GM23338 (cell line): ENCODE data around the gene UPK2.

Experiments
- CREB1 ChIP-seq: fragments of 250-450 bp; sonication (Bioruptor Pico); IDR thresholded peaks from 2 replicates; pipeline ENCODE4 v1.5.0; 2020; ENCODE audit warnings: low read depth, mild to moderate bottlenecking, moderate library complexity
- ETS1 ChIP-seq: IDR thresholded peaks from 2 replicates; pipeline ENCODE4 v1.6.1; 2016; ENCODE audit warnings: antibody characterized with exemption
- EZH2 ChIP-seq: fragments of 200-600 bp; sonication (generic); IDR thresholded peaks from one replicate; pipeline ENCODE4 v1.8.0; 2017; ENCODE audit warnings: antibody characterized with exemption, mild to moderate bottlenecking, low read depth; ENCODE audit not compliant: unreplicated experiment
- EZH2phosphoT487 ChIP-seq: fragments of 200-600 bp; sonication (generic); IDR thresholded peaks from one replicate; pipeline ENCODE4 v1.8.1; 2018; ENCODE audit warnings: antibody characterized with exemption; ENCODE audit not compliant: unreplicated experiment
- JUNB ChIP-seq: IDR thresholded peaks from one replicate; pipeline ENCODE4 v1.6.1; 2016; ENCODE audit warnings: antibody characterized with exemption; ENCODE audit not compliant: unreplicated experiment
- NANOG ChIP-seq: IDR thresholded peaks from 2 replicates; pipeline ENCODE4 v1.6.1; 2016; ENCODE audit warnings: antibody characterized with exemption, borderline replicate concordance
- POLR2AphosphoS5 ChIP-seq: IDR thresholded peaks from 2 replicates; pipeline ENCODE4 v1.6.1; 2016; ENCODE audit warnings: antibody characterized with exemption, low read depth
- REST ChIP-seq: IDR thresholded peaks from one replicate; pipeline ENCODE4 v1.6.1; 2018; ENCODE audit warnings: antibody characterized with exemption; ENCODE audit not compliant: unreplicated experiment
- STAT1 ChIP-seq: IDR thresholded peaks from one replicate; pipeline ENCODE4 v1.6.1; 2016; ENCODE audit warnings: antibody characterized with exemption; ENCODE audit not compliant: unreplicated experiment
- ZNF114 ChIP-seq: fragments of 250-450 bp; sonication (Bioruptor Pico); IDR thresholded peaks from 2 replicates; pipeline ENCODE4 v1.5.0; 2020; ENCODE audit warnings: mild to moderate bottlenecking, moderate library complexity
- ZNF331 ChIP-seq: fragments of 250-450 bp; sonication (Bioruptor Pico); IDR thresholded peaks from 2 replicates; pipeline ENCODE4 v1.5.0; 2020; ENCODE audit warnings: low read depth, mild to moderate bottlenecking, moderate library complexity
- ZNF462 ChIP-seq: fragments of 250-450 bp; sonication (Bioruptor Pico); IDR thresholded peaks from 2 replicates; pipeline ENCODE4 v1.5.0; 2020; ENCODE audit warnings: mild to moderate bottlenecking, moderate library complexity
- TF ChIP-seq, protein P1 (sequence below), 2 experiments: fragments of 200-600 bp in 1 of 2; sonication (generic) in 1 of 2; conservative IDR thresholded peaks; 2 replicates each; pipeline versions ENCODE4 v1.5.1 to v1.6.1; 2016 to 2017; ENCODE audit warnings: antibody characterized with exemption in 2 of 2, low read depth in 2 of 2, mild to moderate bottlenecking in 2 of 2, moderate library complexity in 1 of 2

DNA sequence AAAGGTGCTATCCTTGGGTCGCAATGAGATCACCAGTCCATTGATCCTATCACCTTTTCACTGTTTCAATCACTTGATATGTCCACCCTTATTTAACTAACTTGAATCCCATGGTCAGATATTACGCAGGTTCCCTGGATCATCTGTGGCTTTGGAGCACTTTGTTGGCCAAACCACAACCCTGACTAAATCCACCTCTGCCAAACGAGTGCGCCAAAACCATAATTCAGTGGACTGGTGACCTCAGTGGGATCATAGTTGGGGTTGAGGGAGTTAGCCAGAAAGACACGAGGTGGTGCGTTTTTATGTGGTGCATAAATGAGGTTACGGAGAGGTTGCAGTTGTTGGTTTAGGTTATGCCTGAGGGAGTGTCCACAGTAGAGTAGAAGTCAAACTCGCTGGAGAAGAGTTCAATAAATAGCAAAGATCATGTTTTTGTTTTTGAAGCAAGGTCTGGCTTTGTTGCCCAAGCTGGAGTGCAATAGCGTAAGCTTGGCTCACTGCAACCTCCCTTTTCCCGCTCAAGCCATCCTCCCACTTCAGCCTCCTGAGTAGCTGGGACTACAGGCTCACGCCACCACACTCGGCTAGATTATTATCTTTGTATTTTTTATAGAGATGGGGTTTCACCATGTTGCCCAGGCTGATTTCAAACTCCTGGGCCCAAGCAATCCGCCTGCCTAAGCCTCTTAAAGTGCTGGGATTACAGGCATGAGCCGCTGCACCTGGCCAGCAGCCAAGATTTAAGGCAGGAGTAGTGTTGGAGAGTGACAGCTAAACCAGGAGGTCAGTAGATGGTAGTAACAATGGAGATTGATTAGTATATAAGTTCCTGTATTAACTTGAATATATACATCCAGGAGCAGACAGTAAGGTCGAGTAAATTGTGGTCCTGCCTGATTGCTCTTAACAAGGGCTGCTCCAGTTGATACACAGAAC, 19.9 kb downstream of the UPK2 start:
- TF ChIP-seq, protein P1, sequence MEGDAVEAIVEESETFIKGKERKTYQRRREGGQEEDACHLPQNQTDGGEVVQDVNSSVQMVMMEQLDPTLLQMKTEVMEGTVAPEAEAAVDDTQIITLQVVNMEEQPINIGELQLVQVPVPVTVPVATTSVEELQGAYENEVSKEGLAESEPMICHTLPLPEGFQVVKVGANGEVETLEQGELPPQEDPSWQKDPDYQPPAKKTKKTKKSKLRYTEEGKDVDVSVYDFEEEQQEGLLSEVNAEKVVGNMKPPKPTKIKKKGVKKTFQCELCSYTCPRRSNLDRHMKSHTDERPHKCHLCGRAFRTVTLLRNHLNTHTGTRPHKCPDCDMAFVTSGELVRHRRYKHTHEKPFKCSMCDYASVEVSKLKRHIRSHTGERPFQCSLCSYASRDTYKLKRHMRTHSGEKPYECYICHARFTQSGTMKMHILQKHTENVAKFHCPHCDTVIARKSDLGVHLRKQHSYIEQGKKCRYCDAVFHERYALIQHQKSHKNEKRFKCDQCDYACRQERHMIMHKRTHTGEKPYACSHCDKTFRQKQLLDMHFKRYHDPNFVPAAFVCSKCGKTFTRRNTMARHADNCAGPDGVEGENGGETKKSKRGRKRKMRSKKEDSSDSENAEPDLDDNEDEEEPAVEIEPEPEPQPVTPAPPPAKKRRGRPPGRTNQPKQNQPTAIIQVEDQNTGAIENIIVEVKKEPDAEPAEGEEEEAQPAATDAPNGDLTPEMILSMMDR (conservative IDR thresholded peaks at IDR 0.05; ENCODE audit: low read depth in 2 of 2): no peak
- TF ChIP-seq REST: no peak
- TF ChIP-seq STAT1: no peak
- TF ChIP-seq POLR2AphosphoS5: no peak
- TF ChIP-seq EZH2phosphoT487: no peak
- TF ChIP-seq JUNB: no peak
- TF ChIP-seq ZNF114 (CRISPR knock-in tag): no peak
- no peak for TF ChIP-seq EZH2
- no peak for TF ChIP-seq CREB1 (CRISPR knock-in tag)
- no peak for TF ChIP-seq NANOG
- TF ChIP-seq ZNF331 (CRISPR knock-in tag): no peak
- TF ChIP-seq ZNF462 (CRISPR knock-in tag): no peak
- TF ChIP-seq ETS1: no peak
